GM20000 (cell line): ENCODE data around the gene DSP.

Experiments
- DNase-seq: peaks from one replicate; pipeline ENCODE4 v3.0.0; 2012; ENCODE audit warnings: low spot score
- CTCF ChIP-seq: IDR thresholded peaks from 2 replicates; pipeline ENCODE4 v1.5.1; 2012; ENCODE audit warnings: mild to moderate bottlenecking, control low read depth; ENCODE audit errors: extremely low read depth, missing control alignments

DSP gene

DNA sequence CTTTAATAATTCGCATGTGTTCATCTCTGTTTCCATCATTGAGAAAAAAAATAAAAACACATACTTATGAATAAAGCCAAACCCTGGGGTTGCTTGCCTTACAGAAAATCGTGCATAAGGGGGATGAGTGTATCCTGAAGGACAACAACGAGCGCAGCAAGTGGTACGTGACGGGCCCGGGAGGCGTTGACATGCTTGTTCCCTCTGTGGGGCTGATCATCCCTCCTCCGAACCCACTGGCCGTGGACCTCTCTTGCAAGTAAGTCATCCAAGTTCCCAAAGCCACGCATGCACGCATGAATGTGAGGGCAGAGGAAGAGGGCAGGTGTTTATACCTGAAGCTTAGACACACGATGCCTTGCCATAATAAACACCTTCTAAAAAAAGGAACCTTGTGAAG, 27.6 kb downstream of the DSP start:
- no peak for TF ChIP-seq CTCF

GRCh38 chr6:7572213-7572943, 30.9 kb downstream of the DSP start:
- DNase-seq: no peak
- TF ChIP-seq CTCF: no peak

More for the DNA sequence above, 27.6 kb downstream of the DSP start:
- DNase-seq: no peak

DNA sequence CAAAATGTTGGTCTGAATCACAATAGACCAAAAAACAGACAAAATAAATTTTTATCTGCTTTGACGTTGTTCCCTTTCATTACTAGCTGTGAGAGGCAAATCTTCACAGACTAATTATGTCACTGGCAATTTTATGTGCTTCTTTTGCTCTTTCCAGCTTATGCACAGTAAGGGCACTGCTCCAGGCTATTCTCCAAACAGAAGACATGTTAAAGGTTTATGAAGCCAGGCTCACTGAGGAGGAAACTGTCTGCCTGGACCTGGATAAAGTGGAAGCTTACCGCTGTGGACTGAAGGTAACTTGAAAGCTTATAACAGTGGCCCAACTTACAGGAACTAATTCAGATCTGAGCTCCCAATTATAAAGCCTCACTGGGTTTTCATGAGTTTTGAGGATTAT, 33.0 kb downstream of the DSP start:
- TF ChIP-seq CTCF: no peak
- DNase-seq: no peak

GRCh38 chr6:7578516-7578915, 37.0 kb downstream of the DSP start:
- no peak for TF ChIP-seq CTCF
- DNase-seq: no peak

DNA sequence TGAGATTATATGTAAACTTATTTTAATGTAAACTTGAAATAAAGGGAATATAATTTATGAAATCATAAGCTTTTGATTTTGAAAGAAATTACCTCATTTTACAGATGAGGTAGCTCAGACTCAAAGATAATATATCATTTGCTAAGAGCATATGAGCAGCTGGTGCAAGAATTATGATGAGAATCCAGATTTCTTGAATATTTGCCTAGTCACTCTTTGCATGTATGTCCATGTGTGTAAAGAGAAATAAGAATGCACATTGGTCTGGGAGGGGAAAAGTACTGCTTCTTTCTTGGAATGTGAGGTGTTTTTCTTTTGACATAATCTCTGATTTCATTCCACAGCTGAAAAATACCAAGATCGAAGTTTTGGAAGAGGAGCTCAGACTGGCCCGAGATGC, 37.5 kb downstream of the DSP start:
- no peak for DNase-seq
- TF ChIP-seq CTCF: no peak

GRCh38 chr6:7579851-7580250, 38.4 kb downstream of the DSP start:
- no peak for TF ChIP-seq CTCF
- DNase-seq: no peak

DNA sequence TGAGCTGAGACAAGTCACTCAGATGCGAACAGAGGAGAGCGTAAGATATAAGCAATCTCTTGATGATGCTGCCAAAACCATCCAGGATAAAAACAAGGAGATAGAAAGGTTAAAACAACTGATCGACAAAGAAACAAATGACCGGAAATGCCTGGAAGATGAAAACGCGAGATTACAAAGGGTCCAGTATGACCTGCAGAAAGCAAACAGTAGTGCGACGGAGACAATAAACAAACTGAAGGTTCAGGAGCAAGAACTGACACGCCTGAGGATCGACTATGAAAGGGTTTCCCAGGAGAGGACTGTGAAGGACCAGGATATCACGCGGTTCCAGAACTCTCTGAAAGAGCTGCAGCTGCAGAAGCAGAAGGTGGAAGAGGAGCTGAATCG, 39.1 kb downstream of the DSP start:
- TF ChIP-seq CTCF: no peak
- no peak for DNase-seq
